WTC11 (cell line): ENCODE data around the gene DNM1.

Experiments
- CREB1 ChIP-seq: sonication (generic); formaldehyde crosslinking; IDR thresholded peaks from 2 replicates; pipeline ENCODE4 v1.8.0; 2023; ENCODE audit warnings: mild to moderate bottlenecking, missing genetic modification reagents
- CREM ChIP-seq: sonication (generic); formaldehyde crosslinking; IDR thresholded peaks from 2 replicates; pipeline ENCODE4 v1.8.1; 2022; ENCODE audit warnings: mild to moderate bottlenecking, missing genetic modification reagents, moderate library complexity
- CTCF ChIP-seq: fragments of 200-600 bp; IDR thresholded peaks from 2 replicates; pipeline ENCODE4 v1.8.0; 2022; ENCODE audit warnings: antibody characterized with exemption
- ESRRA ChIP-seq: sonication (generic); formaldehyde crosslinking; IDR thresholded peaks from 2 replicates; pipeline ENCODE4 v1.8.1; 2022; ENCODE audit warnings: mild to moderate bottlenecking, missing genetic modification reagents, borderline replicate concordance
- MAX ChIP-seq: sonication (generic); formaldehyde crosslinking; IDR thresholded peaks from 2 replicates; pipeline ENCODE4 v1.8.0; 2022; ENCODE audit warnings: mild to moderate bottlenecking, missing genetic modification reagents
- SP1 ChIP-seq: sonication (generic); formaldehyde crosslinking; conservative IDR thresholded peaks from 2 replicates; pipeline ENCODE4 v1.8.1; 2022; ENCODE audit warnings: missing genetic modification reagents
- USF2 ChIP-seq: sonication (generic); formaldehyde crosslinking; IDR thresholded peaks from 2 replicates; pipeline ENCODE4 v1.8.1; 2023; ENCODE audit warnings: mild to moderate bottlenecking, missing genetic modification reagents, moderate library complexity

GRCh38 chr9:128169925-128170324, 33.3 kb upstream of the DNM1 start:
- TF ChIP-seq CTCF (no peak), ESRRA (no peak), CREB1 (CRISPR knock-in tag) (no peak), MAX (no peak), CREM (no peak), USF2 (CRISPR knock-in tag) (no peak), SP1 (CRISPR knock-in tag) (no peak)
